ENCODE measurements around the gene UBE2U.

DNA sequence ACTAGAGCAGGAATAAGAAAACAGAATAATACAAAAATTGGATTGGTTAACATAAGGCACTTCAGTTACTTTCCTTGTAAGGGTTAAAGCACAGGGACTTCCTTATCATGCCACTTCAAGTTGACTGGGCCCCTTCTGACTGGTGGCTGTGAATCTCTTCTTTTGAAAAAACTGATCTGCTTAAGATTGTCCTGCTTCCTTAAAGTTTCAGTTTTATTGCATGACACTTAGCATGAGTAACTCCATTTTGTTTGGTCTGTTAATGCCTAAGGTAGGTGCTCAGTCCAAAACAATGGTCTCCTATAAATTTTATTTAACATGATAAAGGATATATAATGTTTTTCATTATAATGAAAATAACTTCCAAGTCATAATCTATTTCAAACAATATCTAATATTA lies 37.6 kb downstream of the UBE2U start:
- TF ChIP-seq, protein P1, sequence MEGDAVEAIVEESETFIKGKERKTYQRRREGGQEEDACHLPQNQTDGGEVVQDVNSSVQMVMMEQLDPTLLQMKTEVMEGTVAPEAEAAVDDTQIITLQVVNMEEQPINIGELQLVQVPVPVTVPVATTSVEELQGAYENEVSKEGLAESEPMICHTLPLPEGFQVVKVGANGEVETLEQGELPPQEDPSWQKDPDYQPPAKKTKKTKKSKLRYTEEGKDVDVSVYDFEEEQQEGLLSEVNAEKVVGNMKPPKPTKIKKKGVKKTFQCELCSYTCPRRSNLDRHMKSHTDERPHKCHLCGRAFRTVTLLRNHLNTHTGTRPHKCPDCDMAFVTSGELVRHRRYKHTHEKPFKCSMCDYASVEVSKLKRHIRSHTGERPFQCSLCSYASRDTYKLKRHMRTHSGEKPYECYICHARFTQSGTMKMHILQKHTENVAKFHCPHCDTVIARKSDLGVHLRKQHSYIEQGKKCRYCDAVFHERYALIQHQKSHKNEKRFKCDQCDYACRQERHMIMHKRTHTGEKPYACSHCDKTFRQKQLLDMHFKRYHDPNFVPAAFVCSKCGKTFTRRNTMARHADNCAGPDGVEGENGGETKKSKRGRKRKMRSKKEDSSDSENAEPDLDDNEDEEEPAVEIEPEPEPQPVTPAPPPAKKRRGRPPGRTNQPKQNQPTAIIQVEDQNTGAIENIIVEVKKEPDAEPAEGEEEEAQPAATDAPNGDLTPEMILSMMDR (optimal IDR thresholded peaks at IDR 0.05 in 1 of 3, IDR thresholded peaks at IDR 0.05 in 1 of 3, conservative IDR thresholded peaks at IDR 0.05 in 1 of 3; ENCODE audit: extremely low read depth in 1 of 3, insufficient read depth in 2 of 3, low read length in 3 of 3) = no peak
- TF ChIP-seq EZH2 (IDR thresholded peaks at IDR 0.05; ENCODE audit: low read length) = no peak

All from keratinocyte (primary cell).